Activated CD8-positive, alpha-beta memory T cell treated with anti-CD3 and anti-CD28 coated beads for 36 hours (primary cell): ENCODE results near the gene HMX3. TPM values are rescaled to one million over a fixed set of nuclear protein-coding genes. Genes with fewer than 3 reads are reported as not detected.

Source experiments
- CTCF ChIA-PET: fragments of 350-600 bp; sonication (Branson Sonifier 250); formaldehyde crosslinking; loops from one replicate; lab custom pipeline; 2021; ENCODE audit warnings: antibody characterized with exemption; lab: Charles Lee
- POLR2A ChIA-PET: fragments of 350-600 bp; sonication (Branson Sonifier 250); formaldehyde crosslinking; loops from one replicate; lab custom pipeline; 2021; ENCODE audit warnings: antibody characterized with exemption; lab: Charles Lee
- total RNA-seq, 2 experiments: library from RNA; stranded (reverse); gene quantifications; one replicate each; pipeline ENCODE4 v1.2.3, GENCODE V29; 2021

The HMX3 gene
- total RNA-seq, 2 experiments from 2014 or later = 0.25 to 0.42 TPM

GRCh38 chr10:123133541-123134342 is 2.0 kb upstream of the HMX3 start:
- POLR2A ChIA-PET = no interaction called here
- CTCF ChIA-PET = interaction anchor here (1.0 to 3.6 kb wide), 9 partner anchors 11 to 429 kb away, joined by 3 to 21 read pairs (median 4); no protein-coding TSS in a partner anchor

DNA sequence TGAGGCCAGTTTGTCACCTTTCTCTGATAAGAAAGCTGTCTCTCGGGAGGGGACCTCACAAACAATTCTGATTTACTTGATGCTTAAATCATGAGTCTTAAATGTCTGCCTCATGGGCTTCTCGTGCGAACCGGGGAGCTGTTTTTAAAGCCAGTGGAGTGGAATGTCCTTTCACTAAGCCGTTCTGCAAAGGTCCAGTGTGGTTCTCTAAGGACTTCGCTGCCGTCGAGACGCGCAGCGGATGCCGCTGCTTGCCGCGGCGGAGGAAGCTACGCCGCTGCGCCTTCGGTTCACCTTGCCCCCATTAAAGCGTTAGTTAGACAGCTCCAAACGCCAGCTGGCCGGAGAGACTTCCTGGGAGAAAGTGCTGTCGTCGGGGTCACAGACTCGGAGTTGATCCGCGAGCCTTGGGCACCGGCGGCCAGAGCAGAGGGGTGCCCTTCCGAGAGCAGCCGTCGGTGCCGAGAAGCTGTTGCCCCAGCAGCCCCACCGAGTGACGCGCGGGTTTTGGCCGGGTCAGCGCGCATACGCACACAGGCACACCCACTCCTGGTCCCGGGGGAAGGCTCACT is 1.3 kb upstream of the HMX3 start:
- POLR2A ChIA-PET = no interaction called here
- CTCF ChIA-PET = interaction anchor here (1.2 to 3.6 kb wide), 6 partner anchors 11 to 428 kb away, joined by 3 to 21 read pairs (median 6); no protein-coding TSS in a partner anchor

GRCh38 chr10:123134915-123135414 is 805 bp upstream of the HMX3 start:
- CTCF ChIA-PET = interaction anchor here (2.3 to 3.6 kb wide), 3 partner anchors 10 to 424 kb away, joined by 9 to 21 read pairs (median 11); no protein-coding TSS in a partner anchor
- POLR2A ChIA-PET = no interaction called here

DNA sequence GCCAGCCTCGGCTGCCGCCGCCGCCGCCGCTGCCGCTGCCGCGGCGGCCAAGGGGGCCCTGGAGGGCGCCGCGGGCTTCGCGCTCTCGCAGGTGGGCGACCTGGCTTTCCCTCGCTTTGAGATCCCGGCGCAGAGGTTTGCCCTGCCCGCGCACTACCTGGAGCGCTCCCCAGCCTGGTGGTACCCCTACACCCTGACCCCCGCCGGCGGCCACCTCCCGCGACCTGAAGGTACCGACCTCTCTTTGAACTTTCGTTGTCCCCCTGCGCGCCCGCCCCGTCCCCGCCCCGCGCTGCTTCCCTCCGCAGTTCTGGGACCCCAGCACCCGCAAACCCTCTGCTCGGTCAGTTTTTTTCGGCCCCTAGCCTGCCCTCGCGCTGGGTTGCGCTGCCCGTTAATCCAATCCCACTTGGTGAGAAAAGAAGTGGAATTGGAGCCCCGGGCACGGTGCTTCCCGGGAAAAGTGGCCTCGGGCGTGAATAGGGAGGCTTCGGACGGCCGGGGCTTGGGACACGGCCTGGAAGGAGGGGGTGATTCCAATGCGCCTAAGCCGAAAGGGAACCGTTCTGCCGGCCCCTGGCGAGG is 543 bp downstream of the HMX3 start:
- CTCF ChIA-PET = interaction anchor here (1.1 kb wide), 1 partner anchor 15 kb away, joined by 4 read pairs; no protein-coding TSS in a partner anchor
- POLR2A ChIA-PET = no interaction called here

DNA sequence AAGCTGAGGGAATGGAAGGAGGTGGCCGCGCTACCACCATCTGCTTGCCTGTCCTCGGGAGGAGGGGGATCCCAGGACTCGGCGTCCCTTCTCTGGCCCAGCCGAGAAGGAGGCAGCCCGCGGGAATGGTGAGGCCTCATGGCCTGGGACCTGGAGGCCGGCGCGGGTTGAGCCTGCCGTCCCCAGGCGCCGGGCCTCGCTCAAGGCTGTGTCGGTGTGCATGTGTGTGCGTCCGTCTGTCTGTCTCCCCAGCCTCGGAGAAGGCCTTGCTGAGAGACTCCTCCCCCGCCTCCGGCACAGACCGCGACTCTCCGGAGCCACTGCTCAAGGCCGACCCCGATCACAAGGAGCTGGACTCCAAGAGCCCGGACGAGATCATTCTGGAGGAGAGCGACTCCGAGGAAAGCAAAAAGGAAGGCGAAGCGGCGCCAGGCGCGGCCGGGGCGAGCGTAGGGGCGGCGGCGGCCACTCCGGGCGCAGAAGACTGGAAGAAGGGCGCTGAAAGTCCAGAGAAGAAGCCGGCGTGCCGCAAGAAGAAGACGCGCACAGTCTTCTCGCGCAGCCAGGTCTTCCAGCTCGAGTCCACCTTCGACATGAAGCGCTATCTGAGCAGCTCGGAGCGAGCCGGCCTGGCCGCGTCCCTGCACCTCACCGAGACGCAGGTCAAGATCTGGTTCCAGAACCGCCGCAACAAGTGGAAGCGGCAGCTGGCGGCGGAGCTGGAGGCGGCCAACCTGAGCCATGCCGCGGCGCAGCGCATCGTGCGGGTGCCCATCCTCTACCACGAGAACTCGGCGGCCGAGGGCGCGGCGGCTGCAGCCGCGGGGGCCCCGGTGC is 1.3 kb downstream of the HMX3 start:
- ChIA-PET POLR2A (interaction anchor here (0.6 kb wide), 1 partner anchor 17 kb away, joined by 3 read pairs; no protein-coding TSS in a partner anchor), CTCF (interaction anchor here (1.1 kb wide), 1 partner anchor 15 kb away, joined by 4 read pairs; no protein-coding TSS in a partner anchor)

DNA sequence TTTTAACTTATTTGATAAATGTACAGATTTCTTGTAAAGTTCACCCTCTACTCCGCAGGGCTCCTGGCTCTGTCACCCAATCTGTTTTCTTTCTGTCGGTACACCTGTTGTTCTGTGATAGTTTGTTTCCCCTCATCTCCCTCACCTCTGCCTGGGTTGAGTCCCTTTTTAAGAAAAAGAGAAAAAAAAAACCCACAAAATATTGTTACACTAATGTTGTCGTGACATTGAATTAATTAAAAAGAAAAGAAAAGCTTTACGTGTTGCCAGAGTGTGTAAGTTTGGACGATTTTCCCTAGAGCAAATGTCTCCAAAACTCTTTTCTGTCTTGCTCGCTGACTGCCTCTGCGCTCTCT is 3.4 kb downstream of the HMX3 start:
- ChIA-PET POLR2A (no interaction called here), CTCF (interaction anchor here (2.0 kb wide), 1 partner anchor 12 kb away, joined by 8 read pairs; no protein-coding TSS in a partner anchor)

DNA sequence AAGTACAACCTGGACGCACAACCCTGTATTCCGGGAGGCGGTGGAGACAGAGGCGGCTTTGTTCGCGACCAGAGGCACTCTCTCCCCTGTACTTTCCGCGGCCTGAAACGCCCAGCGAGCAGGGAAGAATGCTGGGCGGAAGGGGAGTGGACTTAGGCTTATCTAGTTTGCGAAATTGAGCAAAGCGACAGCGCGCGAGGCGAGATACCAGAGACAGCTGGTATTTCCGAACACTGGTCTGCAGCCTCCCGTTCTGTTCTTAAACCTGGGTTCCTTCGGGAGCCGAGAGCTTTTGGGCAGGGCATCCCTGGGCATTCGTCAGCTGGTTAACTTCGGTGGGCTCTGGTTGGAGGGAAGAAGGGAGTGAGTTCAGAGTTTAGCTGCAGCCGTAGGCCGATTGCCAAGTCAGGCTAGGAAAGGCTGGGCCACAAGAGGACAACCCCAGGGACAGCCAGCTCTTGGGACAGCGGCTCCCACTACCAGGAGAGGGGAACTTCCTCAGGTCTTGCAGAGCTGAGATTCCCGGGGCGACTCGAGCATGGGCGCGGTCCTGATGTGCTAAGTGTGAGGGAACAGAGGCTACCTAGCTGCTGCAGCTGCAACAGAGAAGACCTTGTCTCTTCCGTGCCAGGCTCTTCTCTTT is 3.9 kb downstream of the HMX3 start:
- CTCF ChIA-PET = interaction anchor here (2.0 kb wide), 1 partner anchor 11 kb away, joined by 8 read pairs; no protein-coding TSS in a partner anchor
- POLR2A ChIA-PET = no interaction called here

GRCh38 chr10:123140164-123140982 is 4.6 kb downstream of the HMX3 start:
- CTCF ChIA-PET = interaction anchor here (1.5 to 2.0 kb wide), 2 partner anchors 11 kb away, joined by 4 to 8 read pairs; no protein-coding TSS in a partner anchor
- POLR2A ChIA-PET = no interaction called here

GRCh38 chr10:123140983-123141390 is 5.2 kb downstream of the HMX3 start:
- POLR2A ChIA-PET = no interaction called here
- CTCF ChIA-PET = interaction anchor here (1.5 kb wide), 1 partner anchor 10 kb away, joined by 4 read pairs; no protein-coding TSS in a partner anchor

DNA sequence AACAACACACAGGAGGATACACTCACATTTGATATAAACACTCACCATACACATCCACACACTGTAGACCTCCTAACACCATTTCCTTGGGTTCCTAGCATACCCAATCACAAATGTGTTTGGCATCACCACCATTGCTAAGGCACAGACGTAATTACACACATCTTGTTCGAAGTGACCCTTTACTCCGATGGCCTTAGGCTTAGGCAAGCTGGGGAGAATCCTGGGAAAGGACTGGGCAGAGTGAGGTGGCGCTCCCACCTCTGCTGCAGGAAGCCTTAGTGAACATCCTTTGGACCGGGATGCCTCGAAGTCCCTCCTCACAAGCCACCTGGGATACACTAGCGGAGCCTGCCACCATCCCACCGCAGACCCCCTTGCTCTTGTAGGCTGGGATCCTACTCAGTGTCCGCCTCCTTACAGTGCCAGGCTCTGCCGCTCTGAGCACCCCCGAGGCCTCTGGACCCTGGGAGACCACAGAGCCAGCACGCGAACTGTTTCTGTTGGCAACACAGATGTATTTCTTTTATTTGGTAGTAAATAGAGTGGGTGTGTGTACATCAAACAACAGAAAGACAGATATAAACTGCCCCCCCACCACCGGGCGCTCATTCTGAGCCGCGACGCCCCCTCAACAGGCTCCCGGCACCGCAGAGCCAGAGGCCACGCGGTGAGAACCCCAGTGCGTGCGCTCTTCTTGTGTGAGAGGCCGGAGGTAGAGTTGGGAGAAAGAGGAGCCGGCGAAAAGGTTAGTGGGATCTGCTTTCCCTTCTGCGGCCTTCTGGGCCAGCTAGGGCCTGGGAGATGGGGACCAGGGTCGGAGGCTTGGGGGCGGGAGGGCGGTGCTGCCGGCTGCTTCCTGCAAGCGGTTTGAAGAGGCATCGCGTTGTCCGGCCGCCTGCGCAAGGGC is 6.3 kb downstream of the HMX3 start:
- POLR2A ChIA-PET = no interaction called here
- CTCF ChIA-PET = interaction anchor here (1.5 kb wide), 1 partner anchor 9 kb away, joined by 4 read pairs; no protein-coding TSS in a partner anchor

DNA sequence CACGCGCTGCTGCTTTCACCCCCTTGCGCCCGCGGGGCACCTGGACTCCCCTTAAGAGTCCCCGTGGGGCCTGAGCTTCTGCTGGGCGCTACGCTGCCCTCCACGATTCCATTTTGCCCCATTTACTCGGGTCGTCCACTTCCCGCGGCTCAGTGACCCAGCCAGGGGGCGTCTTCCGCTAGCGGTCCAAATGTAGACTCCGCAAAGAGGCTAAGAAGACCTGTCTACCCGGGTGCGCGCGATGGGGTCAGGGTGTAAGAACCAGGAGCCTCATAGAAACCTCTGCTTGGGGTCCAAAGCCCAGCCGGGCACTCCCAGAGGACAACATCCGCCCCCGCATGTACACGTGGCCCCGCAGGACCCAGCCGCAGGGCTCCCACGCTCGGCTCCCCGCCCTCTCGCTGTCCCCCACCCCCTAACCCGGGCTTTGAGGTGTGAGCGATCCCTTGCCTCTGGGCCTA is 7.0 kb downstream of the HMX3 start:
- POLR2A ChIA-PET = no interaction called here
- CTCF ChIA-PET = interaction anchor here (4.3 kb wide), 1 partner anchor 9 kb away, joined by 21 read pairs; no protein-coding TSS in a partner anchor

DNA sequence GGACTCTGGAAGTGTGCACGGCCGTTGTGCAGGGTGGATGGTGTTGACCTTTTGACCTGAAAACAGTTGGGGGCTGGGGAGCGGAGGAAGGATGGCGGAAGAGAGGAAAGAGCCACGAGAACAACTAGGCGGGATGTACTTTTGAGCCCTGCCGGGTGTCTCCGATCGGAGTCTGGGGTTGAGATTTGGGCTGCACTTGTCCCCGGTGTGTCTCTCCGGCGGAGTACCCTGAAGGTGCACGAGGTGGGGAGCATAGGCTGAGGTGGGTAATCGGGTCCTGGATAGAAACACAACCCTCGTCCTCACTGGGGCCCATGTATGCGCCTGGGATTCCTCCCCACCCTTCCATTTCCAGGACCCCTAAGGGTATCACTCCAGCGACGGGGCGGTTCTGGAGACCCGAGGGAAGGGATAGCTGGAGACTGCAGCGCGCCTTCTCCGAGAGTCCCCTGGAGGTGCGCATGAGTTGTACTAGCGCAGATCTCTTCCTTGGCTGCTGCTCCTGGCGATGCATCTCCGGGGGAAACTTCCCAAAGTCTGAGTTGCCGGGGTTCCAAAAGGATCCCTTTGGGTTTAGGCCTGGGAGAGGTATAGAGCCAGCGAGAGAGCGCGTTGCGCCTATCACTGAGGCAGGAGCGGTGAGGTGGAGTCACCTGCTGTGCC is 7.5 kb downstream of the HMX3 start:
- ChIA-PET POLR2A (interaction anchor here (1.2 kb wide), 1 partner anchor 10 kb away, joined by 4 read pairs; no protein-coding TSS in a partner anchor), CTCF (interaction anchor here (4.3 kb wide), 1 partner anchor 10 kb away, joined by 21 read pairs; no protein-coding TSS in a partner anchor)

GRCh38 chr10:123143825-123144168 is 8.0 kb downstream of the HMX3 start:
- CTCF ChIA-PET = interaction anchor here (4.3 kb wide), 1 partner anchor 10 kb away, joined by 21 read pairs; no protein-coding TSS in a partner anchor
- POLR2A ChIA-PET = interaction anchor here (1.2 kb wide), 1 partner anchor 11 kb away, joined by 4 read pairs; no protein-coding TSS in a partner anchor

DNA sequence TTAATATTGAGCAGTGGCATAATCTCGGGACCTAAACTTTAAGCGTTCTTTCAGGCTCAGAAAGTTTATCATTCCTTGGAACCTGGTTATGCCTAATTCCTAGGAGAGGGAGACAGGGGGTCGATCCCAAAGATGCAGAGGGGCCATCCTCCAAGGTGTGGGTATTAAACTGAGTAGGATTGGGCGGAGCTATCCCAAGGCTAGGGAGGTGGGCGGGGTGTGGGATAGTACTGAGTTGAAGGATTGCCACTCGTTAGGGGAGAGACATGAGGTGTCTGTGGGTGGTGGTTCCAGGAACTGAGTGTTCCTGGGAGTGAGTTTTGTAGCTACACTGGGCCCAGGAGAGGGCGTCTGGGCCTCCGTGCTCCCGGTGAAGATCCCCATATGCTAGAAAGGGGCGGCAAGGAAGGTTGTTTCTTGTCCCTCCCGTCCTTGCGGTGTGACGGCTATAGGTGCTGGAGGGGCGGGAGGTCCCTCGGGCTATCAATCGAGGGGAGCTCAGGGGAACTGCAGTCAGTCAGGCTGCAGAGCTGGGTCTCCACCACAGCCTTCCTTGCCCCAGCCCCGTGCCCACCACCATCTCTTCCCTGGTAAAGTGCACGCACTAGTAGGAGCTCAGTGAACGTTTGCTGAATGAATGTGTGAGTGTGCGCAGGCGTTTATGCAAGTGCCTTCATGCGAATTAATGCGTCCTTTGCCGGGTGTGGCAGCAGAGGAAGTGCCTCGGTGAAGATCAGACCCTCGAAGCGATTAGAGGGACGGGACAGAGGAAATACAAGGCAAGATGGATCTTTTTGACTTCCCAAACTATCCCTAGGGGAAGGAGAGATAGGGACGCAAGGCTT is 9.1 kb downstream of the HMX3 start:
- CTCF ChIA-PET = interaction anchor here (1.4 to 4.3 kb wide), 2 partner anchors 9 to 12 kb away, joined by 4 to 21 read pairs; partner anchors contain the start of gene BUB3

More for the DNA sequence above, 9.1 kb downstream of the HMX3 start:
- POLR2A ChIA-PET = interaction anchor here (0.6 kb wide), 1 partner anchor 100 kb away, joined by 3 read pairs; no protein-coding TSS in a partner anchor
